PC-9 (cell line): ENCODE measurements around the gene AMT.

Experiments used
- CTCF ChIP-seq: fragments of 200-600 bp; sonication (generic); conservative IDR thresholded peaks from 2 replicates; pipeline ENCODE4 v1.6.1; 2017; ENCODE audit warnings: mixed run types, antibody characterized with exemption, mild to moderate bottlenecking, moderate library complexity
- EZH2 ChIP-seq: fragments of 200-600 bp; sonication (generic); IDR thresholded peaks from 2 replicates; pipeline ENCODE4 v1.8.0; 2017; ENCODE audit warnings: antibody characterized with exemption, low read depth

GRCh38 chr3:49424816-49425215 lies 2.5 kb upstream of the AMT start:
- no peak for TF ChIP-seq CTCF
- no peak for TF ChIP-seq EZH2
